ENCODE results near the gene KAZN. TPM values are rescaled to one million over a fixed set of nuclear protein-coding genes. Genes with fewer than 3 reads are reported as not detected.

The KAZN gene
- polyA plus RNA-seq, 1 donor from 2014 or later, result 20.6 TPM

GRCh38 chr1:15137809-15138208, 539.3 kb downstream of the KAZN start:
- Histone ChIP-seq H3K4me3 (ENCODE audit: low read length) (no peak overlapping the region), H4K20me1 (ENCODE audit: insufficient read depth) (no peaks in the 10 kb centered on the region)
- TF ChIP-seq MXI1 (conservative IDR thresholded peaks at IDR 0.05; ENCODE audit: poor library complexity, severe bottlenecking), result no peak
- no peak for TF ChIP-seq POLR2AphosphoS5 (IDR thresholded peaks at IDR 0.05)
- no peak for TF ChIP-seq EP300 (conservative IDR thresholded peaks at IDR 0.05; ENCODE audit: poor library complexity, severe bottlenecking)
- no peak for TF ChIP-seq REST (IDR thresholded peaks at IDR 0.05; ENCODE audit: borderline replicate concordance)
- TF ChIP-seq SMC3 (conservative IDR thresholded peaks at IDR 0.05; ENCODE audit: poor library complexity), result no peak
- TF ChIP-seq, protein P1, sequence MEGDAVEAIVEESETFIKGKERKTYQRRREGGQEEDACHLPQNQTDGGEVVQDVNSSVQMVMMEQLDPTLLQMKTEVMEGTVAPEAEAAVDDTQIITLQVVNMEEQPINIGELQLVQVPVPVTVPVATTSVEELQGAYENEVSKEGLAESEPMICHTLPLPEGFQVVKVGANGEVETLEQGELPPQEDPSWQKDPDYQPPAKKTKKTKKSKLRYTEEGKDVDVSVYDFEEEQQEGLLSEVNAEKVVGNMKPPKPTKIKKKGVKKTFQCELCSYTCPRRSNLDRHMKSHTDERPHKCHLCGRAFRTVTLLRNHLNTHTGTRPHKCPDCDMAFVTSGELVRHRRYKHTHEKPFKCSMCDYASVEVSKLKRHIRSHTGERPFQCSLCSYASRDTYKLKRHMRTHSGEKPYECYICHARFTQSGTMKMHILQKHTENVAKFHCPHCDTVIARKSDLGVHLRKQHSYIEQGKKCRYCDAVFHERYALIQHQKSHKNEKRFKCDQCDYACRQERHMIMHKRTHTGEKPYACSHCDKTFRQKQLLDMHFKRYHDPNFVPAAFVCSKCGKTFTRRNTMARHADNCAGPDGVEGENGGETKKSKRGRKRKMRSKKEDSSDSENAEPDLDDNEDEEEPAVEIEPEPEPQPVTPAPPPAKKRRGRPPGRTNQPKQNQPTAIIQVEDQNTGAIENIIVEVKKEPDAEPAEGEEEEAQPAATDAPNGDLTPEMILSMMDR (IDR thresholded peaks at IDR 0.05; ENCODE audit: poor library complexity, severe bottlenecking), result no peak
- no peak for TF ChIP-seq EZH2 (IDR thresholded peaks at IDR 0.05; ENCODE audit: borderline replicate concordance, insufficient read depth, low read length, poor library complexity, severe bottlenecking)
- TF ChIP-seq RAD21 (conservative IDR thresholded peaks at IDR 0.05), result no peak
- no peak for TF ChIP-seq TAF1 (IDR thresholded peaks at IDR 0.05; ENCODE audit: low read depth)

DNA sequence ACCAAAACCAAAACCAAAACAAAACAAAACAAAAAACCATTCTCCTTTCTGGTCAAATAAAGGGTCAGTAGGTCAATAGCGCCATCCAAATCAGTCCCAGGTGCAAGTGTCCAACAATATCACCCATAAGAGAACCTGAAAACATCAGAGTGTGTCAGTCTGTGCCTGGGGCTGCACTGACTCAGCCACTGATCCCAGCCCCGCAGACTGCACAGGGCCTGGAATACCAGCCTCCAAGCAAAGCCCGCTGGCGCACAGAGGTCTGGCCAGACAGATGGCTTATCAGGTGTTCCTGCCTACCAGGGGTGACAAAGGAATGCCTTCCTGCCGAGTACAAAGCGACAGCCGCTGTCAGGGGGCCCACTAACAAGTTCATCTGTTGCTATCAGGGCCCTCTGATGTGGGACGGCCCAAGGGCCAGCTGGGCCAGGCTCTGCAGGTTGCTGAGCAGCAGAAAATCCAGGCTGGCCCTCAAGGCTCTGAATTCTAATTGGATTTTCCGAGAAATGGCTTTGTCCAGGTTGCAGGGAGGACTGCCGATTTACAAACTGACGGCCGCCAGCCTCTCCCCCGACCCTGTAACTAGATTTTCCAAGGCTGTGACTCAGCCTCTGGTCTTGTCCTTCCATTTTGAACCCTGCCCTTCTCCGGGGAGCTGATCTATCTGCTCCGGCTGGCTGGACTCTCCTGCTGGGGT, 541.3 kb downstream of the KAZN start:
- H3K9me3 ChIP-seq (ENCODE audit: low read length), result no peaks in the 10 kb centered on the region
- TF ChIP-seq, protein P1 (IDR thresholded peaks at IDR 0.05; ENCODE audit: poor library complexity, severe bottlenecking), result no peak
- TF ChIP-seq POLR2AphosphoS5 (IDR thresholded peaks at IDR 0.05), result no peak
- no peak for TF ChIP-seq EP300 (conservative IDR thresholded peaks at IDR 0.05; ENCODE audit: poor library complexity, severe bottlenecking)
- TF ChIP-seq SMC3 (conservative IDR thresholded peaks at IDR 0.05; ENCODE audit: poor library complexity), result no peak
- no peak for TF ChIP-seq REST (IDR thresholded peaks at IDR 0.05; ENCODE audit: borderline replicate concordance)
- no peak for TF ChIP-seq EZH2 (IDR thresholded peaks at IDR 0.05; ENCODE audit: borderline replicate concordance, insufficient read depth, low read length, poor library complexity, severe bottlenecking)
- no peak for TF ChIP-seq MXI1 (conservative IDR thresholded peaks at IDR 0.05; ENCODE audit: poor library complexity, severe bottlenecking)
- TF ChIP-seq TAF1 (IDR thresholded peaks at IDR 0.05; ENCODE audit: low read depth), result no peak
- TF ChIP-seq RAD21 (conservative IDR thresholded peaks at IDR 0.05), result no peak
- no peak overlapping the region for H3K4me3 ChIP-seq (ENCODE audit: low read length)
- no peaks in the 10 kb centered on the region for H3K9me2 ChIP-seq (ENCODE audit: insufficient read depth, low read length)
- H2AFZ ChIP-seq (ENCODE audit: low read depth, low read length), result no peak overlapping the region
- H3K27me3 ChIP-seq (ENCODE audit: insufficient read depth, low read depth, low read length), result no peaks in the 10 kb centered on the region
- H4K20me1 ChIP-seq (ENCODE audit: insufficient read depth), result no peaks in the 10 kb centered on the region
- no peak overlapping the region for H3K27ac ChIP-seq (ENCODE audit: low read length)
- H3F3A ChIP-seq (ENCODE audit: insufficient read depth, low read length, poor library complexity, severe bottlenecking), result no peaks in the 10 kb centered on the region
- H3K4me2 ChIP-seq (ENCODE audit: low read length), result no peak overlapping the region
- no peaks in the 10 kb centered on the region for H3K79me2 ChIP-seq (replicated peaks; ENCODE audit: insufficient read depth, low read length)
- no peak overlapping the region for H3K9ac ChIP-seq (ENCODE audit: low read length)
- no peaks in the 10 kb centered on the region for H3K36me3 ChIP-seq (ENCODE audit: insufficient read depth, low read length)

More at GRCh38 chr1:15137809-15138208, 539.3 kb downstream of the KAZN start:
- no peaks in the 10 kb centered on the region for H3K27me3 ChIP-seq (ENCODE audit: insufficient read depth, low read depth, low read length)
- H3K9me2 ChIP-seq (ENCODE audit: insufficient read depth, low read length), result no peaks in the 10 kb centered on the region
- no peak overlapping the region for H3K27ac ChIP-seq (ENCODE audit: low read length)
- no peak overlapping the region for H3K4me2 ChIP-seq (ENCODE audit: low read length)
- H3K79me2 ChIP-seq (replicated peaks; ENCODE audit: insufficient read depth, low read length), result no peaks in the 10 kb centered on the region
- H3F3A ChIP-seq (ENCODE audit: insufficient read depth, low read length, poor library complexity, severe bottlenecking), result no peaks in the 10 kb centered on the region
- H2AFZ ChIP-seq (ENCODE audit: low read depth, low read length), result no peak overlapping the region
- no peaks in the 10 kb centered on the region for H3K9me3 ChIP-seq (ENCODE audit: low read length)
- H3K36me3 ChIP-seq (ENCODE audit: insufficient read depth, low read length), result no peaks in the 10 kb centered on the region
- no peak overlapping the region for H3K9ac ChIP-seq (ENCODE audit: low read length)
